Natural killer cell (primary cell): ENCODE measurements around the gene NKD1. TPM values are rescaled to one million over a fixed set of nuclear protein-coding genes. Genes with fewer than 3 reads are reported as not detected.

Source experiments
- ATAC-seq, 3 donors: fragments of 150-1000 bp in 2 of 3; fragments of 200-7000 bp in 1 of 3; cut with Tn5 transposase; 1 replicate in 1 of 3; 2 replicates in 2 of 3; pipeline ENCODE4 v1.10.0; 2021; ENCODE audit warnings: mild to moderate bottlenecking in 2 of 3, moderate library complexity in 2 of 3
- DNase-seq, 2 donors: peaks; one replicate each; pipeline versions ENCODE4 v3.0.0 to v3.0.0-alpha.2; 2013 to 2021; ENCODE audit warnings: mixed read lengths in 1 of 2
- H3K27ac ChIP-seq: one replicate; pipeline ENCODE4 v1.5.1; 2013; ENCODE audit warnings: mild to moderate bottlenecking, low read length
- H3K27me3 ChIP-seq: one replicate; pipeline ENCODE4 v1.6.1; 2013; ENCODE audit warnings: low read length; ENCODE audit not compliant: control insufficient read depth, insufficient read depth
- H3K36me3 ChIP-seq: one replicate; pipeline ENCODE4 v1.6.1; 2013; ENCODE audit warnings: low read length; ENCODE audit not compliant: control insufficient read depth, insufficient read depth
- H3K4me1 ChIP-seq: one replicate; pipeline ENCODE4 v1.6.1; 2013; ENCODE audit warnings: low read length; ENCODE audit not compliant: control insufficient read depth, insufficient read depth
- H3K4me3 ChIP-seq: one replicate; pipeline ENCODE4 v1.5.1; 2013; ENCODE audit warnings: low read length
- H3K9me3 ChIP-seq: one replicate; pipeline ENCODE4 v1.6.1; 2013; ENCODE audit warnings: low read length; ENCODE audit not compliant: control insufficient read depth, insufficient read depth
- H3K27ac Mint-ChIP-seq, 2 donors: one replicate each; pipeline ENCODE4 v1.8.0; 2022; ENCODE audit warnings: mild to moderate bottlenecking in 2 of 2, mixed read lengths in 2 of 2, moderate library complexity in 1 of 2
- H3K27me3 Mint-ChIP-seq, 2 donors: one replicate each; pipeline ENCODE4 v1.8.0; 2022; ENCODE audit warnings: low read depth in 2 of 2, mixed read lengths in 2 of 2
- H3K36me3 Mint-ChIP-seq: one replicate; pipeline ENCODE4 v1.8.0; 2022; ENCODE audit warnings: mixed read lengths
- H3K4me1 Mint-ChIP-seq, 2 donors: one replicate each; pipeline ENCODE4 v1.8.0; 2022; ENCODE audit warnings: mixed read lengths in 2 of 2
- H3K4me3 Mint-ChIP-seq: one replicate; pipeline ENCODE4 v1.8.0; 2022; ENCODE audit warnings: mild to moderate bottlenecking, moderate library complexity, mixed read lengths
- H3K9me3 Mint-ChIP-seq, 2 donors: one replicate each; pipeline ENCODE4 v1.8.0; 2022; ENCODE audit warnings: mixed read lengths in 2 of 2
- CTCF ChIP-seq: fragments of 200-600 bp; IDR thresholded peaks from one replicate; pipeline ENCODE4 v1.8.0; 2022; ENCODE audit warnings: antibody characterized with exemption
- WGBS: methylation state at CpG from one replicate; pipeline ENCODE4 v1.1.7; 2013; ENCODE audit warnings: missing lambda C conversion rate; ENCODE audit not compliant: insufficient coverage; 5-methylcytosine and 5-hydroxymethylcytosine counted together
- intact Hi-C: fragments of 100-400 bp; cut with micrococcal nuclease; formaldehyde crosslinking; loops from one replicate; pipeline ENCODE4 v1.14.2; 2022
- total RNA-seq, 4 donors: library from RNA; stranded (reverse); fragments of 120-200 nt in 1 of 4; gene quantifications; one replicate each; pipeline versions ENCODE4 v1.2.3 to v1.2.4, GENCODE V29; 2013 to 2022

Gene NKD1
- total RNA-seq, 3 donors from 2014 or later (not counting 1 experiment from before 2014, with no cell fraction given), result 0.75 to 1.5 (median 1.0) TPM

- Histone ChIP-seq H3K4me3 (no peak overlapping the region), H3K36me3 (peaks cover 81% of the 10 kb centered on the region), H3K27me3 (no peaks in the 10 kb centered on the region), H3K4me1 (peaks cover 35% of the 10 kb centered on the region), H3K9me3 (peaks cover 25% of the 10 kb centered on the region), H3K27ac (no peak overlapping the region)
- intact Hi-C loops, result no loop called here
- H3K9me3 Mint-ChIP-seq, result peaks cover 0 to 4% of the 10 kb centered on the region in 2 donors
- no peak overlapping the region for H3K4me3 Mint-ChIP-seq
- no peak for ATAC-seq
- H3K27ac Mint-ChIP-seq, result peak overlapping the region in 1 of 2 donors; percentile 96
- peaks cover 41 to 47% of the 10 kb centered on the region in 2 donors for H3K4me1 Mint-ChIP-seq
- DNase-seq, result no peak
- H3K36me3 Mint-ChIP-seq, result peaks cover 23% of the 10 kb centered on the region
- TF ChIP-seq CTCF, result no peak
- no peaks in the 10 kb centered on the region for H3K27me3 Mint-ChIP-seq
- WGBS, result 97% methylated on average over 23 of the region's 23 CpGs
Measured at GRCh38 chr16:50675686-50676610, 127.8 kb downstream of the NKD1 start.

DNA sequence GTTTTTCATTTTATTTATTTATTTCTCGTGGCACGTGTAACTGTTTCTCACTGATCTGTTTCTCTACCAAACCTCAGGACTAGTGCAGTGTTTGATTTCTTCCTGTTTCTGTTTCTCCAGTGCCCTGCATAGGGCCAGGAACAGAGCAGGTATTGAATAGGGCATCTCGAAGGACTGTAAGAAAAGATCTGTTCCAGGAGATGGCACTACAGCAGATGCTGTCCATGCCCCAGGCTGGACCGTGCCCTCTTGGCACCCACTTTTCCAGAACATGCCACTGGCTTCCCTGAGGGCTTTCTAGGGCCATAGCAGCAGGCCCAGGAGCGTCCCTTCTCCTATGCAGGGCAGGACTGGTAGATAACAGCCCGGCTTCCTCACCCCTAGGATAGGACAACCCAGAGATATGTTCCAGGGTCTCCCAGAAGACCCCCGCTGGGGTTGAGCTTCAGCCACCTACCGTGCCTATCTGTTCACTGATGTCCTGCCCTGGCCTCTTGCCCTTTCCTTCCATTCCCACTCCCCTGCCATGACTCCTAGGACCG is 128.6 kb downstream of the NKD1 start:
- intact Hi-C loops, result no loop called here
- Histone ChIP-seq H3K27ac (no peak overlapping the region), H3K36me3 (peaks cover 74% of the 10 kb centered on the region), H3K4me3 (no peak overlapping the region), H3K9me3 (peaks cover 23% of the 10 kb centered on the region), H3K27me3 (no peaks in the 10 kb centered on the region), H3K4me1 (peaks cover 42% of the 10 kb centered on the region)
- H3K27me3 Mint-ChIP-seq, result no peaks in the 10 kb centered on the region
- TF ChIP-seq CTCF, result no peak
- H3K36me3 Mint-ChIP-seq, result peaks cover 17% of the 10 kb centered on the region
- 95% methylated on average over 9 of the region's 9 CpGs for WGBS
- ATAC-seq (no peak), DNase-seq (no peak)
- no peak overlapping the region for H3K4me3 Mint-ChIP-seq
- H3K9me3 Mint-ChIP-seq, result peaks cover 0 to 4% of the 10 kb centered on the region in 2 donors
- peak overlapping the region; percentile 95 to 96 for H3K27ac Mint-ChIP-seq
- peaks cover 46 to 48% of the 10 kb centered on the region in 2 donors for H3K4me1 Mint-ChIP-seq

GRCh38 chr16:50677351-50677750 is 129.2 kb downstream of the NKD1 start:
- Histone ChIP-seq H3K27me3 (no peaks in the 10 kb centered on the region), H3K4me3 (no peak overlapping the region), H3K36me3 (peaks cover 68% of the 10 kb centered on the region), H3K4me1 (peaks cover 48% of the 10 kb centered on the region), H3K9me3 (peaks cover 17% of the 10 kb centered on the region), H3K27ac (no peak overlapping the region)
- Mint-ChIP-seq H3K36me3 (peaks cover 16% of the 10 kb centered on the region), H3K27me3 (no peaks in the 10 kb centered on the region), H3K4me3 (no peak overlapping the region), H3K27ac (peak overlapping the region; percentile 95 to 96), H3K4me1 (peaks cover 52 to 54% of the 10 kb centered on the region in 2 donors), H3K9me3 (peaks cover 0 to 2% of the 10 kb centered on the region in 2 donors)
- intact Hi-C loops, result no loop called here
- ATAC-seq (no peak), DNase-seq (peak in 1 of 2 donors; percentile 55)
- 89% methylated on average over 7 of the region's 7 CpGs for WGBS
- peak; percentile 56 for TF ChIP-seq CTCF
